A673 (cell line): ENCODE measurements around the gene NPTX1. TPM values are rescaled to one million over a fixed set of nuclear protein-coding genes. Genes with fewer than 3 reads are reported as not detected.

Experiments
- BruUV-seq: library from RNA; stranded (reverse); fragments of 400-500 nt; replicated peaks from 2 replicates; lab custom pipeline; 2021; lab: Mats Ljungman, UMichigan
- CTCF ChIA-PET: fragments of 300-600 bp; sonication (Branson Sonifier 250); formaldehyde crosslinking; loops from one replicate; lab custom pipeline; 2022; ENCODE audit warnings: antibody characterized with exemption; lab: Charles Lee
- POLR2A ChIA-PET: fragments of 300-600 bp; sonication (Branson Sonifier 250); formaldehyde crosslinking; loops from one replicate; lab custom pipeline; 2022; ENCODE audit warnings: antibody characterized with exemption; ENCODE audit not compliant: low non-redundant PET; lab: Charles Lee
- DNase-seq: peaks from one replicate; pipeline ENCODE4 v3.0.0-alpha.2; 2015; ENCODE audit warnings: low spot score
- H3K27ac ChIP-seq: fragments of 200-600 bp; sonication (generic); 2 replicates; pipeline ENCODE4 v1.5.1; 2016; ENCODE audit warnings: mixed run types, low read depth, mild to moderate bottlenecking, mixed read lengths, antibody characterized with exemption, low read length; ENCODE audit not compliant: poor library complexity, severe bottlenecking
- H3K27me3 ChIP-seq: fragments of 200-600 bp; sonication (generic); replicated peaks from 2 replicates; pipeline ENCODE4 v1.6.1; 2017; ENCODE audit warnings: mixed run types, low read depth, mild to moderate bottlenecking, mixed read lengths, antibody characterized with exemption, low read length; ENCODE audit not compliant: insufficient read depth, poor library complexity
- H3K36me3 ChIP-seq: fragments of 200-600 bp; sonication (generic); 2 replicates; pipeline ENCODE4 v1.6.1; 2016; ENCODE audit warnings: mixed run types, mild to moderate bottlenecking, mixed read lengths, antibody characterized with exemption, low read length; ENCODE audit not compliant: insufficient read depth, poor library complexity, severe bottlenecking
- H3K4me1 ChIP-seq: fragments of 200-600 bp; sonication (generic); 2 replicates; pipeline ENCODE4 v1.6.1; 2017; ENCODE audit warnings: mixed run types, mild to moderate bottlenecking, mixed read lengths, antibody characterized with exemption, low read length; ENCODE audit not compliant: insufficient read depth, poor library complexity, severe bottlenecking
- H3K4me3 ChIP-seq: fragments of 200-600 bp; sonication (generic); 2 replicates; pipeline ENCODE4 v1.5.1; 2016; ENCODE audit warnings: low read depth, mixed run types, mild to moderate bottlenecking, mixed read lengths, low read length; ENCODE audit not compliant: poor library complexity, severe bottlenecking
- H3K9me3 ChIP-seq: fragments of 200-600 bp; sonication (generic); 2 replicates; pipeline ENCODE4 v1.6.1; 2016; ENCODE audit warnings: mixed run types, low read depth, mild to moderate bottlenecking, mixed read lengths, antibody characterized with exemption, low read length; ENCODE audit not compliant: poor library complexity, severe bottlenecking
- EZH2 ChIP-seq: fragments of 200-600 bp; sonication (generic); IDR thresholded peaks from 2 replicates; pipeline ENCODE4 v1.6.1; 2017; ENCODE audit warnings: borderline replicate concordance, low read depth, mild to moderate bottlenecking, mixed read lengths, antibody characterized with exemption, low read length; ENCODE audit not compliant: poor library complexity, severe bottlenecking
- intact Hi-C: fragments of 100-400 bp; cut with micrococcal nuclease; formaldehyde crosslinking; loops from one replicate; pipeline ENCODE4 v1.10.0; 2022; ENCODE audit not compliant: unreplicated experiment
- total RNA-seq: library from RNA; stranded (reverse); gene quantifications from 2 replicates; pipeline ENCODE4 v1.2.3, GENCODE V29; 2021
- TF ChIP-seq, protein P1 (sequence below): fragments of 300-800, 200-600 bp; sonication (generic); conservative IDR thresholded peaks from 2 replicates; pipeline ENCODE4 v1.5.1; 2017; ENCODE audit warnings: low read depth, mild to moderate bottlenecking, antibody characterized with exemption, low read length, moderate library complexity, mixed read lengths

NPTX1 gene
- total RNA-seq, 1 experiment from 2014 or later: 0.43 TPM

DNA sequence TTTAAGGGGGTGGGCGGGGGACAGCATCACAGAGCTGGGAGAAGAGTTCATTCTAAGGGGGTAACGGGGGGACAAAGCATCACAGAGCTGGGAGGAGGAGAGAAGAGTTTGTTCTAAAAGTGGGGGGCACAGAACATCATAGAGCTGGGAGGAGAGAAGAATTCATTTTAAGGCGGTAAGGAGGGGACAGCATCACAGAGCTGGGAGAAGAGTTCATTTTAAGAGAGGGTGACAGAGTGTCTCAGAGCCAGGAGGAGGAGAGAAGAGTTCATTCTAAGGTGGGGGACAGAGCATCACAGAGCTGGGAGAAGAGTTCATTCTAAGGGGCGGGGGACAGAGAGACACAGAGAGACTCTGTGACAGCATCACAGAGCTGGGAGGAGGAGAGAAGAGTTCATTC lies 33.6 kb downstream of the NPTX1 start:
- intact Hi-C loops: no loop called here
- TF ChIP-seq, protein P1, sequence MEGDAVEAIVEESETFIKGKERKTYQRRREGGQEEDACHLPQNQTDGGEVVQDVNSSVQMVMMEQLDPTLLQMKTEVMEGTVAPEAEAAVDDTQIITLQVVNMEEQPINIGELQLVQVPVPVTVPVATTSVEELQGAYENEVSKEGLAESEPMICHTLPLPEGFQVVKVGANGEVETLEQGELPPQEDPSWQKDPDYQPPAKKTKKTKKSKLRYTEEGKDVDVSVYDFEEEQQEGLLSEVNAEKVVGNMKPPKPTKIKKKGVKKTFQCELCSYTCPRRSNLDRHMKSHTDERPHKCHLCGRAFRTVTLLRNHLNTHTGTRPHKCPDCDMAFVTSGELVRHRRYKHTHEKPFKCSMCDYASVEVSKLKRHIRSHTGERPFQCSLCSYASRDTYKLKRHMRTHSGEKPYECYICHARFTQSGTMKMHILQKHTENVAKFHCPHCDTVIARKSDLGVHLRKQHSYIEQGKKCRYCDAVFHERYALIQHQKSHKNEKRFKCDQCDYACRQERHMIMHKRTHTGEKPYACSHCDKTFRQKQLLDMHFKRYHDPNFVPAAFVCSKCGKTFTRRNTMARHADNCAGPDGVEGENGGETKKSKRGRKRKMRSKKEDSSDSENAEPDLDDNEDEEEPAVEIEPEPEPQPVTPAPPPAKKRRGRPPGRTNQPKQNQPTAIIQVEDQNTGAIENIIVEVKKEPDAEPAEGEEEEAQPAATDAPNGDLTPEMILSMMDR: no peak
- no peak for TF ChIP-seq EZH2
- BruUV-seq: no TSS peak
- Histone ChIP-seq H3K4me1 (peaks cover 6% of the 10 kb centered on the region), H3K9me3 (no peaks in the 10 kb centered on the region), H3K27me3 (peaks cover 7% of the 10 kb centered on the region), H3K27ac (no peak overlapping the region), H3K4me3 (no peak overlapping the region), H3K36me3 (no peaks in the 10 kb centered on the region)
- CTCF ChIA-PET: no interaction called here
- POLR2A ChIA-PET: no interaction called here
- no peak for DNase-seq

DNA sequence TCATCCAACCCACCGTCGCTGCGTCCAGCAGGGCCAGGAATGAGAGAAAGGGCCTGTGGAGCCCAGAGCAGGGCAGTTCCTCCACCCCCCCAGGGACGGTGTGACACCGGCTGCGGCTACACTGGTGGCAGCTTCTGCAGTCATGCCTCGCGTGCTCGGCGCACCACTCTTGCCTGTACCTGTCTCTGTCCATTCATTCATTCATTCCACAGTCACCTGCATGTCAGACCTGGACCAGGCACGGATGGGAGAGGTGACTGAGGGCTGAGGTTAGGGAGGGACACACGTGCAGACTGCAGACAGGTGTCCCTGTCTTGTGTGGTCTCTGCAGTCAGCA lies 34.1 kb downstream of the NPTX1 start:
- Histone ChIP-seq H3K27me3 (peaks cover 7% of the 10 kb centered on the region), H3K4me3 (no peak overlapping the region), H3K36me3 (no peaks in the 10 kb centered on the region), H3K27ac (no peak overlapping the region), H3K4me1 (peaks cover 6% of the 10 kb centered on the region), H3K9me3 (no peaks in the 10 kb centered on the region)
- no peak for DNase-seq
- POLR2A ChIA-PET: no interaction called here
- TF ChIP-seq, protein P1: no peak
- no peak for TF ChIP-seq EZH2
- intact Hi-C loops: no loop called here
- CTCF ChIA-PET: no interaction called here
- BruUV-seq: no TSS peak

DNA sequence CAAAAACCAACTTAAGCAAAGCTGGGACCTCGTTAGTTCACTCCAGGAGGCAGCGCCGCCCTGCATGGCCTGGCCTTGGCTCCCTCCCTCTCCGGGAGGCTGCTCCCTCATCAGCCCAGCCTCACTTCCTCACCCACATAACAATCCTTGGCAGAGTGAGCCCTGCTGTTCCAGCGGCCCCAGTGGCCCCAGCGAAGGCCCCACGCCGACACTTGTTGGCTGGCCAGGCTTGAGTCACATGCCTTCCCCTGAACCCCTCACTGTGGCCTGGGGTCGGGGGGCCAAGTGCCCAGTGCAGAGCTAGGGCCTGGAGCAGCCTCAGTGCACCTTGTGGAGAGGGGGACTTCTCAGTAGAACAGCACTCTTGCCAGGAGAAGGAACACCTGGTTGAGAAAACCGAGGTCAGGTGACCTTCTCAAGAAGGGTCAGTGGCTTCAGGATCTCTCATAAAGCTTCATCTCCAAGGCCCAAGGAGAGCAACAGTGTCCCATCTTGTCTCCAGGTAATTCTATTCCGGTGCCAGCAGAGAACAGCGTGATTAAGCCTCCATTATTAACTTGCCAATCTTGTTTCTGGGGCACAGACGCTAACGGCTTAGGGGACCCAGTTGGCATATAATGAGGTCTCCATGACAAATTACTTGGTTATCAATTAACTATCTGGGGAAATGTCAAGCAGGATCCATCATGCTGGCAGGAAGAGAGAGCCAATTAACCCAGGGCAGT lies 34.6 kb downstream of the NPTX1 start:
- Histone ChIP-seq H3K36me3 (no peaks in the 10 kb centered on the region), H3K4me3 (no peak overlapping the region), H3K4me1 (peaks cover 6% of the 10 kb centered on the region), H3K27me3 (peaks cover 12% of the 10 kb centered on the region), H3K9me3 (no peaks in the 10 kb centered on the region), H3K27ac (no peak overlapping the region)
- CTCF ChIA-PET: no interaction called here
- intact Hi-C loops: no loop called here
- no peak for DNase-seq
- TF ChIP-seq EZH2: no peak
- TF ChIP-seq, protein P1: no peak
- BruUV-seq: no TSS peak
- POLR2A ChIA-PET: no interaction called here
